ENCODE data around the gene HBZ. TPM values are rescaled to one million over a fixed set of nuclear protein-coding genes. Genes with fewer than 3 reads are reported as not detected.

HBZ gene
- total and polyA plus RNA-seq, 9 of the 15 experiments (the other 6 are each of a cell fraction or from before 2014, with no cell fraction given), result 58.0 to 610 (median 113) TPM

GRCh38 chr16:180681-181564 lies 28.5 kb downstream of the HBZ start (continued):
- TF ChIP-seq USF1 (CRISPR knock-in tag; IDR thresholded peaks at IDR 0.05) (peak; percentile 62; the same call in 1 of the 2 replicates), GTF2B (IDR thresholded peaks at IDR 0.05; ENCODE audit: extremely low read depth, insufficient read length) (no peak), ZBED1 (IDR thresholded peaks at IDR 0.05) (peak; percentile 41; the same call in 1 of the 2 replicates), ZNF668 (CRISPR knock-in tag; IDR thresholded peaks at IDR 0.05) (no peak), L3MBTL2 (IDR thresholded peaks at IDR 0.05) (peak; percentile 100), NR3C1 (CRISPR knock-in tag; IDR thresholded peaks at IDR 0.05) (peak; percentile 99), CREBBP (IDR thresholded peaks at IDR 0.05; ENCODE audit: low read depth, low read length) (no peak), NFXL1 (CRISPR knock-in tag; IDR thresholded peaks at IDR 0.05) (no peak), ZFP30 (CRISPR knock-in tag; IDR thresholded peaks at IDR 0.05; ENCODE audit: borderline replicate concordance) (no peak), ZSCAN29 (IDR thresholded peaks at IDR 0.05) (no peak), TAF7 (tag; IDR thresholded peaks at IDR 0.05) (no peak), PML (IDR thresholded peaks at IDR 0.05; ENCODE audit: low read length) (no peak), ZNF12 (CRISPR knock-in tag; IDR thresholded peaks at IDR 0.05) (peak; percentile 84; the same call in 1 of the 2 replicates), FOXA3 (CRISPR knock-in tag; conservative IDR thresholded peaks at IDR 0.05 in 1 of 2, IDR thresholded peaks at IDR 0.05 in 1 of 2) (peak in 1 of 2 experiments; percentile 93; a peak in 1 of 4 replicates), RAD21 (CRISPR knock-in tag; conservative IDR thresholded peaks at IDR 0.05 in 1 of 2, IDR thresholded peaks at IDR 0.05 in 1 of 2) (no peak; a peak in 1 of 4 replicates), ZNF584 (CRISPR knock-in tag; IDR thresholded peaks at IDR 0.05; ENCODE audit: low read depth) (no peak; the same call in 1 of the 2 replicates), MCM3 (IDR thresholded peaks at IDR 0.05) (no peak)
- TF ChIP-seq, protein P1, sequence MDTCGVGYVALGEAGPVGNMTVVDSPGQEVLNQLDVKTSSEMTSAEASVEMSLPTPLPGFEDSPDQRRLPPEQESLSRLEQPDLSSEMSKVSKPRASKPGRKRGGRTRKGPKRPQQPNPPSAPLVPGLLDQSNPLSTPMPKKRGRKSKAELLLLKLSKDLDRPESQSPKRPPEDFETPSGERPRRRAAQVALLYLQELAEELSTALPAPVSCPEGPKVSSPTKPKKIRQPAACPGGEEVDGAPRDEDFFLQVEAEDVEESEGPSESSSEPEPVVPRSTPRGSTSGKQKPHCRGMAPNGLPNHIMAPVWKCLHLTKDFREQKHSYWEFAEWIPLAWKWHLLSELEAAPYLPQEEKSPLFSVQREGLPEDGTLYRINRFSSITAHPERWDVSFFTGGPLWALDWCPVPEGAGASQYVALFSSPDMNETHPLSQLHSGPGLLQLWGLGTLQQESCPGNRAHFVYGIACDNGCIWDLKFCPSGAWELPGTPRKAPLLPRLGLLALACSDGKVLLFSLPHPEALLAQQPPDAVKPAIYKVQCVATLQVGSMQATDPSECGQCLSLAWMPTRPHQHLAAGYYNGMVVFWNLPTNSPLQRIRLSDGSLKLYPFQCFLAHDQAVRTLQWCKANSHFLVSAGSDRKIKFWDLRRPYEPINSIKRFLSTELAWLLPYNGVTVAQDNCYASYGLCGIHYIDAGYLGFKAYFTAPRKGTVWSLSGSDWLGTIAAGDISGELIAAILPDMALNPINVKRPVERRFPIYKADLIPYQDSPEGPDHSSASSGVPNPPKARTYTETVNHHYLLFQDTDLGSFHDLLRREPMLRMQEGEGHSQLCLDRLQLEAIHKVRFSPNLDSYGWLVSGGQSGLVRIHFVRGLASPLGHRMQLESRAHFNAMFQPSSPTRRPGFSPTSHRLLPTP (IDR thresholded peaks at IDR 0.05; ENCODE audit: borderline replicate concordance, extremely low read depth, insufficient read length), result no peak
- TF ChIP-seq, protein P2, sequence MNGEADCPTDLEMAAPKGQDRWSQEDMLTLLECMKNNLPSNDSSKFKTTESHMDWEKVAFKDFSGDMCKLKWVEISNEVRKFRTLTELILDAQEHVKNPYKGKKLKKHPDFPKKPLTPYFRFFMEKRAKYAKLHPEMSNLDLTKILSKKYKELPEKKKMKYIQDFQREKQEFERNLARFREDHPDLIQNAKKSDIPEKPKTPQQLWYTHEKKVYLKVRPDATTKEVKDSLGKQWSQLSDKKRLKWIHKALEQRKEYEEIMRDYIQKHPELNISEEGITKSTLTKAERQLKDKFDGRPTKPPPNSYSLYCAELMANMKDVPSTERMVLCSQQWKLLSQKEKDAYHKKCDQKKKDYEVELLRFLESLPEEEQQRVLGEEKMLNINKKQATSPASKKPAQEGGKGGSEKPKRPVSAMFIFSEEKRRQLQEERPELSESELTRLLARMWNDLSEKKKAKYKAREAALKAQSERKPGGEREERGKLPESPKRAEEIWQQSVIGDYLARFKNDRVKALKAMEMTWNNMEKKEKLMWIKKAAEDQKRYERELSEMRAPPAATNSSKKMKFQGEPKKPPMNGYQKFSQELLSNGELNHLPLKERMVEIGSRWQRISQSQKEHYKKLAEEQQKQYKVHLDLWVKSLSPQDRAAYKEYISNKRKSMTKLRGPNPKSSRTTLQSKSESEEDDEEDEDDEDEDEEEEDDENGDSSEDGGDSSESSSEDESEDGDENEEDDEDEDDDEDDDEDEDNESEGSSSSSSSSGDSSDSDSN (IDR thresholded peaks at IDR 0.05; ENCODE audit: borderline replicate concordance in 1 of 2, low read depth in 2 of 2, low read length in 2 of 2), result peak; percentile 0 to 37; a peak in 2 of 4 replicates
- TF ChIP-seq, protein P3, sequence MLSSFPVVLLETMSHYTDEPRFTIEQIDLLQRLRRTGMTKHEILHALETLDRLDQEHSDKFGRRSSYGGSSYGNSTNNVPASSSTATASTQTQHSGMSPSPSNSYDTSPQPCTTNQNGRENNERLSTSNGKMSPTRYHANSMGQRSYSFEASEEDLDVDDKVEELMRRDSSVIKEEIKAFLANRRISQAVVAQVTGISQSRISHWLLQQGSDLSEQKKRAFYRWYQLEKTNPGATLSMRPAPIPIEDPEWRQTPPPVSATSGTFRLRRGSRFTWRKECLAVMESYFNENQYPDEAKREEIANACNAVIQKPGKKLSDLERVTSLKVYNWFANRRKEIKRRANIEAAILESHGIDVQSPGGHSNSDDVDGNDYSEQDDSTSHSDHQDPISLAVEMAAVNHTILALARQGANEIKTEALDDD (IDR thresholded peaks at IDR 0.05), result no peak; the same call in 1 of the 2 replicates
